ENCODE results near the gene GDA.

GRCh38 chr9:72173080-72173479 is 23.8 kb downstream of the GDA start:
- TF ChIP-seq TAF1 (IDR thresholded peaks at IDR 0.05; ENCODE audit: borderline replicate concordance, insufficient read depth, low read length) (no peak), POLR2AphosphoS5 (IDR thresholded peaks at IDR 0.05; ENCODE audit: low read depth, low read length) (no peak)

Measured in PFSK-1 (cell line).